HepG2 (cell line): ENCODE results near the gene ZBTB46. TPM values are rescaled to one million over a fixed set of nuclear protein-coding genes. Genes with fewer than 3 reads are reported as not detected.

Source experiments
- ARHGAP35 ChIP-seq: sonication (generic); formaldehyde crosslinking; IDR thresholded peaks from 2 replicates; pipeline ENCODE4 v1.9.0; 2022; ENCODE audit warnings: mild to moderate bottlenecking, inconsistent platforms, moderate library complexity, missing genetic modification reagents, borderline replicate concordance
- CEBPB ChIP-seq: IDR thresholded peaks from 2 replicates; pipeline ENCODE4 v1.6.1; 2011; ENCODE audit warnings: low read depth, low read length, improper control_type of control experiment, borderline replicate concordance
- FOXJ3 ChIP-seq: sonication (generic); formaldehyde crosslinking; IDR thresholded peaks from 2 replicates; pipeline ENCODE4 v1.4.0; 2020; ENCODE audit warnings: missing genetic modification reagents, mild to moderate bottlenecking, borderline replicate concordance
- FOXK1 ChIP-seq: sonication (generic); formaldehyde crosslinking; IDR thresholded peaks from 2 replicates; pipeline ENCODE4 v1.4.0; 2020; ENCODE audit warnings: low read depth, missing genetic modification reagents, borderline replicate concordance
- GATAD2A ChIP-seq: IDR thresholded peaks from 2 replicates; pipeline ENCODE4 v1.6.1; 2016
- REXO4 ChIP-seq: sonication (generic); formaldehyde crosslinking; IDR thresholded peaks from 2 replicates; pipeline ENCODE4 v1.8.0; 2022; ENCODE audit warnings: missing genetic modification reagents, mild to moderate bottlenecking, borderline replicate concordance
- ZNF563 ChIP-seq: sonication (generic); formaldehyde crosslinking; IDR thresholded peaks from 2 replicates; pipeline ENCODE4 v1.8.0; 2022; ENCODE audit warnings: mild to moderate bottlenecking, moderate library complexity, missing genetic modification reagents
- ZNF761 ChIP-seq: sonication (generic); formaldehyde crosslinking; conservative IDR thresholded peaks from 2 replicates; pipeline ENCODE4 v1.4.0; 2020; ENCODE audit warnings: mild to moderate bottlenecking, missing genetic modification reagents
- ZNF780A ChIP-seq: sonication (generic); formaldehyde crosslinking; IDR thresholded peaks from 2 replicates; pipeline ENCODE4 v1.8.0; 2022; ENCODE audit warnings: mild to moderate bottlenecking, missing genetic modification reagents, moderate library complexity
- ZSCAN31 ChIP-seq: sonication (generic); formaldehyde crosslinking; IDR thresholded peaks from 2 replicates; pipeline ENCODE4 v1.5.0; 2020; ENCODE audit warnings: low read depth, mild to moderate bottlenecking, missing genetic modification reagents
- polyA plus RNA-seq, 8 experiments: library from polyadenylated mRNA; depleted of rRNA in 3 of 8; stranded (reverse) in 7 of 8; unstranded in 1 of 8; fragments of >200 nt; fragmentation: Illumina TruSeq in 4 of 8; extraction: Trizol in 4 of 8; gene quantifications; 2 replicates each; pipeline versions ENCODE4 v1.2.1 to v1.2.3, GENCODE V29; 2011 to 2016; ENCODE audit warnings: low read depth in 4 of 8, missing spikeins in 1 of 8, mixed read lengths in 1 of 8; ENCODE audit not compliant: insufficient read depth in 1 of 8
- total RNA-seq, 5 experiments: library from RNA; depleted of rRNA; stranded (reverse); fragments of >200 nt; fragmentation: Illumina TruSeq; extraction: Trizol; gene quantifications; 2 replicates each; pipeline ENCODE4 v1.2.3, GENCODE V29; 2016; ENCODE audit warnings: low read depth in 1 of 5
- TF ChIP-seq, protein P1 (sequence below): sonication (generic); formaldehyde crosslinking; IDR thresholded peaks from 2 replicates; pipeline ENCODE4 v1.4.0; 2020; ENCODE audit warnings: mild to moderate bottlenecking, missing genetic modification reagents, borderline replicate concordance
- TF ChIP-seq, protein P2 (sequence below): sonication (generic); formaldehyde crosslinking; IDR thresholded peaks from 2 replicates; pipeline ENCODE4 v1.4.0; 2020; ENCODE audit warnings: missing genetic modification reagents
- TF ChIP-seq, protein P3 (sequence below): sonication (generic); formaldehyde crosslinking; IDR thresholded peaks from 2 replicates; pipeline ENCODE4 v1.8.0; 2022; ENCODE audit warnings: mild to moderate bottlenecking, missing genetic modification reagents

The ZBTB46 gene
- total and polyA plus RNA-seq, 2 of the 13 experiments (the other 11 are each of a cell fraction or from before 2014, with no cell fraction given), result 1.6 to 13.5 TPM

DNA sequence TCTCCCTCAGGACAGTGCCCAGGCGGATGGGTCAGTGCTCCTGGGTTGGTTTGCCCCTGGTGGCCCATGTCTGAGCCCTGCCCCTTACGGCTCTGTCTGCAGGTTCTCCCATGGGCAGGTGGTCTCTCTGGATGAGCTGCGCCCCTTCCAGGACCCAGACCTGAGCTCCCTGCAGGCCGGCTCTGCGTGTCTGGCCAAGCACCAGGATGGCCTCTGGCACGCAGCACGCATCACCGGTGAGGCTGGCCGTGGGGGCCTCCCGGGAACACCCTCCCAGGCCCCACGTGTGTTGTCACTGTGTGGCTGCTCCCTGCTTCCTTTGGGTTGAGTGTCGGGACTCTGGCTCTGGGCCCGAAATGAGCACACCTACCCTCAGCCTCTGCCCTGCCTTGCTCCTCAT, 97.9 kb downstream of the ZBTB46 start (continued):
- TF ChIP-seq ZNF563 (CRISPR knock-in tag), result no peak
- no peak for TF ChIP-seq FOXJ3
- 0 out of 2 replicates have a peak, but pooled peaks have one; percentile 2 for TF ChIP-seq ZNF780A (CRISPR knock-in tag)
- no peak for TF ChIP-seq ARHGAP35 (CRISPR knock-in tag)
- TF ChIP-seq, protein P1, sequence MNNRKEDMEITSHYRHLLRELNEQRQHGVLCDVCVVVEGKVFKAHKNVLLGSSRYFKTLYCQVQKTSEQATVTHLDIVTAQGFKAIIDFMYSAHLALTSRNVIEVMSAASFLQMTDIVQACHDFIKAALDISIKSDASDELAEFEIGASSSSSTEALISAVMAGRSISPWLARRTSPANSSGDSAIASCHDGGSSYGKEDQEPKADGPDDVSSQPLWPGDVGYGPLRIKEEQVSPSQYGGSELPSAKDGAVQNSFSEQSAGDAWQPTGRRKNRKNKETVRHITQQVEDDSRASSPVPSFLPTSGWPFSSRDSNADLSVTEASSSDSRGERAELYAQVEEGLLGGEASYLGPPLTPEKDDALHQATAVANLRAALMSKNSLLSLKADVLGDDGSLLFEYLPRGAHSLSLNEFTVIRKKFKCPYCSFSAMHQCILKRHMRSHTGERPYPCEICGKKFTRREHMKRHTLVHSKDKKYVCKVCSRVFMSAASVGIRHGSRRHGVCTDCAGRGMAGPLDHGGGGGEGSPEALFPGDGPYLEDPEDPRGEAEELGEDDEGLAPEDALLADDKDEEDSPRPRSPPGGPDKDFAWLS (CRISPR knock-in tag), result no peak
- TF ChIP-seq CEBPB, result no peak
- no peak for TF ChIP-seq REXO4
- no peak for TF ChIP-seq FOXK1
- no peak for TF ChIP-seq ZNF761 (CRISPR knock-in tag)
- no peak for TF ChIP-seq ZSCAN31 (CRISPR knock-in tag)
- TF ChIP-seq, protein P2, sequence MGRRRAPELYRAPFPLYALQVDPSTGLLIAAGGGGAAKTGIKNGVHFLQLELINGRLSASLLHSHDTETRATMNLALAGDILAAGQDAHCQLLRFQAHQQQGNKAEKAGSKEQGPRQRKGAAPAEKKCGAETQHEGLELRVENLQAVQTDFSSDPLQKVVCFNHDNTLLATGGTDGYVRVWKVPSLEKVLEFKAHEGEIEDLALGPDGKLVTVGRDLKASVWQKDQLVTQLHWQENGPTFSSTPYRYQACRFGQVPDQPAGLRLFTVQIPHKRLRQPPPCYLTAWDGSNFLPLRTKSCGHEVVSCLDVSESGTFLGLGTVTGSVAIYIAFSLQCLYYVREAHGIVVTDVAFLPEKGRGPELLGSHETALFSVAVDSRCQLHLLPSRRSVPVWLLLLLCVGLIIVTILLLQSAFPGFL (CRISPR knock-in tag), result no peak
- TF ChIP-seq, protein P3, sequence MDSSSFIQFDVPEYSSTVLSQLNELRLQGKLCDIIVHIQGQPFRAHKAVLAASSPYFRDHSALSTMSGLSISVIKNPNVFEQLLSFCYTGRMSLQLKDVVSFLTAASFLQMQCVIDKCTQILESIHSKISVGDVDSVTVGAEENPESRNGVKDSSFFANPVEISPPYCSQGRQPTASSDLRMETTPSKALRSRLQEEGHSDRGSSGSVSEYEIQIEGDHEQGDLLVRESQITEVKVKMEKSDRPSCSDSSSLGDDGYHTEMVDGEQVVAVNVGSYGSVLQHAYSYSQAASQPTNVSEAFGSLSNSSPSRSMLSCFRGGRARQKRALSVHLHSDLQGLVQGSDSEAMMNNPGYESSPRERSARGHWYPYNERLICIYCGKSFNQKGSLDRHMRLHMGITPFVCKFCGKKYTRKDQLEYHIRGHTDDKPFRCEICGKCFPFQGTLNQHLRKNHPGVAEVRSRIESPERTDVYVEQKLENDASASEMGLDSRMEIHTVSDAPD, result 0 out of 2 replicates have a peak, but pooled peaks have one; percentile 25
- no peak for TF ChIP-seq GATAD2A (CRISPR knock-in tag)
